ENCODE measurements around the gene SBK2. TPM values are rescaled to one million over a fixed set of nuclear protein-coding genes. Genes with fewer than 3 reads are reported as not detected.

The SBK2 gene
- total RNA-seq, 1 experiment from 2014 or later = 5.2 TPM

DNA sequence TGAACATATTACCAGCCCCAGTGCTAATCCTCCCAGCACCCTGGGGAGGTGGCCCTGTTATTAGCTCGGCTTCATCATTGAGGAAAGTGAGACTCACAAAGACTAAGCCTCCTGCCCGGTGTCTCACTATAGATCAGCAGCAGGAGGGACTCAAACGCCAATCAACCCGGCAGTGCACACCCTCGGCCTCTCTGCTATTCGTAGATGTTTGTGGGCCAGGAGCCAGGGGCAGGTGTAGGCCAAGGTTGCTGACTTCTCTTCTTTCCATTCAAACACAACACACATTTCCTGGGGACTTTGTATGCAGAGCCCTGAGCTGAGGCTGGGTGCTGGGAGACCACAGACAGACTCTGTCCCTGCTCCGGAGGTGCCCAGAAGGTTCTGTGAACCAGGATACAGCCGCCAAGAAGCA is 17.8 kb upstream of the SBK2 start:
- Mint-ChIP-seq H3K9me3 (no peaks in the 10 kb centered on the region), H3K36me3 (no peaks in the 10 kb centered on the region), H3K27me3 (ENCODE audit: low read depth) (peaks cover 9% of the 10 kb centered on the region), H3K4me3 (no peak overlapping the region), H3K27ac (no peak overlapping the region), H3K4me1 (peaks cover 29% of the 10 kb centered on the region)
- ChIA-PET POLR2A (interaction anchor here (0.6 to 0.8 kb wide), 2 partner anchors 19 to 78 kb away, joined by 3 to 8 read pairs; no protein-coding TSS in a partner anchor), CTCF (interaction anchor here (0.8 kb wide), 1 partner anchor 98 kb away, joined by 3 read pairs; no protein-coding TSS in a partner anchor)
- ATAC-seq (no peak), DNase-seq (ENCODE audit: low spot score) (no peak)
- TF ChIP-seq, protein P1, sequence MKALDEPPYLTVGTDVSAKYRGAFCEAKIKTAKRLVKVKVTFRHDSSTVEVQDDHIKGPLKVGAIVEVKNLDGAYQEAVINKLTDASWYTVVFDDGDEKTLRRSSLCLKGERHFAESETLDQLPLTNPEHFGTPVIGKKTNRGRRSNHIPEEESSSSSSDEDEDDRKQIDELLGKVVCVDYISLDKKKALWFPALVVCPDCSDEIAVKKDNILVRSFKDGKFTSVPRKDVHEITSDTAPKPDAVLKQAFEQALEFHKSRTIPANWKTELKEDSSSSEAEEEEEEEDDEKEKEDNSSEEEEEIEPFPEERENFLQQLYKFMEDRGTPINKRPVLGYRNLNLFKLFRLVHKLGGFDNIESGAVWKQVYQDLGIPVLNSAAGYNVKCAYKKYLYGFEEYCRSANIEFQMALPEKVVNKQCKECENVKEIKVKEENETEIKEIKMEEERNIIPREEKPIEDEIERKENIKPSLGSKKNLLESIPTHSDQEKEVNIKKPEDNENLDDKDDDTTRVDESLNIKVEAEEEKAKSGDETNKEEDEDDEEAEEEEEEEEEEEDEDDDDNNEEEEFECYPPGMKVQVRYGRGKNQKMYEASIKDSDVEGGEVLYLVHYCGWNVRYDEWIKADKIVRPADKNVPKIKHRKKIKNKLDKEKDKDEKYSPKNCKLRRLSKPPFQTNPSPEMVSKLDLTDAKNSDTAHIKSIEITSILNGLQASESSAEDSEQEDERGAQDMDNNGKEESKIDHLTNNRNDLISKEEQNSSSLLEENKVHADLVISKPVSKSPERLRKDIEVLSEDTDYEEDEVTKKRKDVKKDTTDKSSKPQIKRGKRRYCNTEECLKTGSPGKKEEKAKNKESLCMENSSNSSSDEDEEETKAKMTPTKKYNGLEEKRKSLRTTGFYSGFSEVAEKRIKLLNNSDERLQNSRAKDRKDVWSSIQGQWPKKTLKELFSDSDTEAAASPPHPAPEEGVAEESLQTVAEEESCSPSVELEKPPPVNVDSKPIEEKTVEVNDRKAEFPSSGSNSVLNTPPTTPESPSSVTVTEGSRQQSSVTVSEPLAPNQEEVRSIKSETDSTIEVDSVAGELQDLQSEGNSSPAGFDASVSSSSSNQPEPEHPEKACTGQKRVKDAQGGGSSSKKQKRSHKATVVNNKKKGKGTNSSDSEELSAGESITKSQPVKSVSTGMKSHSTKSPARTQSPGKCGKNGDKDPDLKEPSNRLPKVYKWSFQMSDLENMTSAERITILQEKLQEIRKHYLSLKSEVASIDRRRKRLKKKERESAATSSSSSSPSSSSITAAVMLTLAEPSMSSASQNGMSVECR (CRISPR knock-in tag; IDR thresholded peaks at IDR 0.05; ENCODE audit: borderline replicate concordance) = no peak
- TF ChIP-seq ZNF317 (CRISPR knock-in tag; IDR thresholded peaks at IDR 0.05; ENCODE audit: borderline replicate concordance, low read depth) = peak; percentile 74

DNA sequence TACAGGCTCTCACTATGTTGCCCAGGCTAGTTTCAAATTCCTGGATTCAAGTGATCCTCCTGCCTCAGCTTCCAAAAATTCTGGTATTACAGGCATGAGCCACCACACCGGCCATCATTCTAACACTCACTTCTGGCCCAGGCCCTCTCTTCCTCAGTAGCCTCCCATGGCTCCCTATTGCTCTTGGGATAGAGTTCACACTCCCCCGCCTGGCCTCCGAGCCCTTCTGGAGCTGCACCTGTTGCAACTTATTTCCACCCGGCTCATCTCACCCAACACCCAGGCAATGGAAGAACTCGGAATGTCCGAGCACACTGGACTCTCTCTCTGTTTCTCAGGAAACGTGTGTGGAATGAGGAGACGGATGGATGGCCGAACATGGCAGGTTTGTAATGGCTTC is 17.4 kb upstream of the SBK2 start:
- Mint-ChIP-seq H3K4me3 (no peak overlapping the region), H3K9me3 (no peaks in the 10 kb centered on the region), H3K4me1 (peaks cover 33% of the 10 kb centered on the region), H3K36me3 (no peaks in the 10 kb centered on the region), H3K27ac (no peak overlapping the region), H3K27me3 (ENCODE audit: low read depth) (peaks cover 9% of the 10 kb centered on the region)
- TF ChIP-seq MXD4 (CRISPR knock-in tag; IDR thresholded peaks at IDR 0.05; ENCODE audit: borderline replicate concordance) (no peak), SP1 (CRISPR knock-in tag; conservative IDR thresholded peaks at IDR 0.05) (no peak), ELF4 (CRISPR knock-in tag; IDR thresholded peaks at IDR 0.05; ENCODE audit: low read depth) (no peak), SMAD3 (CRISPR knock-in tag; IDR thresholded peaks at IDR 0.05; ENCODE audit: borderline replicate concordance) (no peak), JAZF1 (CRISPR knock-in tag; IDR thresholded peaks at IDR 0.05) (no peak), PRRX2 (CRISPR knock-in tag; IDR thresholded peaks at IDR 0.05) (no peak), ZNF219 (CRISPR knock-in tag; IDR thresholded peaks at IDR 0.05; ENCODE audit: borderline replicate concordance) (no peak), ATF1 (CRISPR knock-in tag; IDR thresholded peaks at IDR 0.05) (no peak), ZNF423 (CRISPR knock-in tag; IDR thresholded peaks at IDR 0.05) (no peak), TEAD4 (CRISPR knock-in tag; IDR thresholded peaks at IDR 0.05) (no peak)
- TF ChIP-seq, protein P2, sequence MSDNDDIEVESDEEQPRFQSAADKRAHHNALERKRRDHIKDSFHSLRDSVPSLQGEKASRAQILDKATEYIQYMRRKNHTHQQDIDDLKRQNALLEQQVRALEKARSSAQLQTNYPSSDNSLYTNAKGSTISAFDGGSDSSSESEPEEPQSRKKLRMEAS (CRISPR knock-in tag; IDR thresholded peaks at IDR 0.05) = no peak
- TF ChIP-seq, protein P3, sequence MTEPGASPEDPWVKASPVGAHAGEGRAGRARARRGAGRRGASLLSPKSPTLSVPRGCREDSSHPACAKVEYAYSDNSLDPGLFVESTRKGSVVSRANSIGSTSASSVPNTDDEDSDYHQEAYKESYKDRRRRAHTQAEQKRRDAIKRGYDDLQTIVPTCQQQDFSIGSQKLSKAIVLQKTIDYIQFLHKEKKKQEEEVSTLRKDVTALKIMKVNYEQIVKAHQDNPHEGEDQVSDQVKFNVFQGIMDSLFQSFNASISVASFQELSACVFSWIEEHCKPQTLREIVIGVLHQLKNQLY (CRISPR knock-in tag; IDR thresholded peaks at IDR 0.05) = no peak
- TF ChIP-seq, protein P4, sequence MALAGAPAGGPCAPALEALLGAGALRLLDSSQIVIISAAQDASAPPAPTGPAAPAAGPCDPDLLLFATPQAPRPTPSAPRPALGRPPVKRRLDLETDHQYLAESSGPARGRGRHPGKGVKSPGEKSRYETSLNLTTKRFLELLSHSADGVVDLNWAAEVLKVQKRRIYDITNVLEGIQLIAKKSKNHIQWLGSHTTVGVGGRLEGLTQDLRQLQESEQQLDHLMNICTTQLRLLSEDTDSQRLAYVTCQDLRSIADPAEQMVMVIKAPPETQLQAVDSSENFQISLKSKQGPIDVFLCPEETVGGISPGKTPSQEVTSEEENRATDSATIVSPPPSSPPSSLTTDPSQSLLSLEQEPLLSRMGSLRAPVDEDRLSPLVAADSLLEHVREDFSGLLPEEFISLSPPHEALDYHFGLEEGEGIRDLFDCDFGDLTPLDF (CRISPR knock-in tag; IDR thresholded peaks at IDR 0.05) = no peak
- TF ChIP-seq, protein P5, sequence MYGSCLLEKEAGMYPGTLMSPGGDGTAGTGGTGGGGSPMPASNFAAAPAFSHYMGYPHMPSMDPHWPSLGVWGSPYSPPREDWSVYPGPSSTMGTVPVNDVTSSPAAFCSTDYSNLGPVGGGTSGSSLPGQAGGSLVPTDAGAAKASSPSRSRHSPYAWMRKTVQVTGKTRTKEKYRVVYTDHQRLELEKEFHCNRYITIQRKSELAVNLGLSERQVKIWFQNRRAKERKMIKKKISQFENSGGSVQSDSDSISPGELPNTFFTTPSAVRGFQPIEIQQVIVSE (CRISPR knock-in tag; IDR thresholded peaks at IDR 0.05; ENCODE audit: borderline replicate concordance) = no peak
- TF ChIP-seq, protein P6, sequence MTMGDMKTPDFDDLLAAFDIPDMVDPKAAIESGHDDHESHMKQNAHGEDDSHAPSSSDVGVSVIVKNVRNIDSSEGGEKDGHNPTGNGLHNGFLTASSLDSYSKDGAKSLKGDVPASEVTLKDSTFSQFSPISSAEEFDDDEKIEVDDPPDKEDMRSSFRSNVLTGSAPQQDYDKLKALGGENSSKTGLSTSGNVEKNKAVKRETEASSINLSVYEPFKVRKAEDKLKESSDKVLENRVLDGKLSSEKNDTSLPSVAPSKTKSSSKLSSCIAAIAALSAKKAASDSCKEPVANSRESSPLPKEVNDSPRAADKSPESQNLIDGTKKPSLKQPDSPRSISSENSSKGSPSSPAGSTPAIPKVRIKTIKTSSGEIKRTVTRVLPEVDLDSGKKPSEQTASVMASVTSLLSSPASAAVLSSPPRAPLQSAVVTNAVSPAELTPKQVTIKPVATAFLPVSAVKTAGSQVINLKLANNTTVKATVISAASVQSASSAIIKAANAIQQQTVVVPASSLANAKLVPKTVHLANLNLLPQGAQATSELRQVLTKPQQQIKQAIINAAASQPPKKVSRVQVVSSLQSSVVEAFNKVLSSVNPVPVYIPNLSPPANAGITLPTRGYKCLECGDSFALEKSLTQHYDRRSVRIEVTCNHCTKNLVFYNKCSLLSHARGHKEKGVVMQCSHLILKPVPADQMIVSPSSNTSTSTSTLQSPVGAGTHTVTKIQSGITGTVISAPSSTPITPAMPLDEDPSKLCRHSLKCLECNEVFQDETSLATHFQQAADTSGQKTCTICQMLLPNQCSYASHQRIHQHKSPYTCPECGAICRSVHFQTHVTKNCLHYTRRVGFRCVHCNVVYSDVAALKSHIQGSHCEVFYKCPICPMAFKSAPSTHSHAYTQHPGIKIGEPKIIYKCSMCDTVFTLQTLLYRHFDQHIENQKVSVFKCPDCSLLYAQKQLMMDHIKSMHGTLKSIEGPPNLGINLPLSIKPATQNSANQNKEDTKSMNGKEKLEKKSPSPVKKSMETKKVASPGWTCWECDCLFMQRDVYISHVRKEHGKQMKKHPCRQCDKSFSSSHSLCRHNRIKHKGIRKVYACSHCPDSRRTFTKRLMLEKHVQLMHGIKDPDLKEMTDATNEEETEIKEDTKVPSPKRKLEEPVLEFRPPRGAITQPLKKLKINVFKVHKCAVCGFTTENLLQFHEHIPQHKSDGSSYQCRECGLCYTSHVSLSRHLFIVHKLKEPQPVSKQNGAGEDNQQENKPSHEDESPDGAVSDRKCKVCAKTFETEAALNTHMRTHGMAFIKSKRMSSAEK (CRISPR knock-in tag; IDR thresholded peaks at IDR 0.05; ENCODE audit: borderline replicate concordance) = no peak
- ATAC-seq (no peak), DNase-seq (ENCODE audit: low spot score) (no peak)
- ChIA-PET CTCF (interaction anchor here (1.3 kb wide), 1 partner anchor 77 kb away, joined by 5 read pairs; no protein-coding TSS in a partner anchor), POLR2A (interaction anchor here (0.6 to 0.8 kb wide), 2 partner anchors 20 to 77 kb away, joined by 3 to 8 read pairs; no protein-coding TSS in a partner anchor)
